Testis (tissue), 2 donors: ENCODE results near the gene CACNA1S.

Source experiments
- POLR2A ChIP-seq: fragments of 450-650 bp; IDR thresholded peaks from one replicate; pipeline ENCODE4 v1.6.1; 2017; ENCODE audit warnings: antibody characterized with exemption, mild to moderate bottlenecking, moderate library complexity
- TF ChIP-seq, protein P1 (sequence below), 3 experiments: fragments of 450-650 bp in 2 of 3; fragments of 200-600 bp in 1 of 3; sonication (generic) in 1 of 3; IDR thresholded peaks; one replicate each; pipeline ENCODE4 v1.5.1; 2016 to 2019; ENCODE audit warnings: antibody characterized with exemption in 3 of 3, mild to moderate bottlenecking in 2 of 3, moderate library complexity in 1 of 3

- TF ChIP-seq, protein P1, sequence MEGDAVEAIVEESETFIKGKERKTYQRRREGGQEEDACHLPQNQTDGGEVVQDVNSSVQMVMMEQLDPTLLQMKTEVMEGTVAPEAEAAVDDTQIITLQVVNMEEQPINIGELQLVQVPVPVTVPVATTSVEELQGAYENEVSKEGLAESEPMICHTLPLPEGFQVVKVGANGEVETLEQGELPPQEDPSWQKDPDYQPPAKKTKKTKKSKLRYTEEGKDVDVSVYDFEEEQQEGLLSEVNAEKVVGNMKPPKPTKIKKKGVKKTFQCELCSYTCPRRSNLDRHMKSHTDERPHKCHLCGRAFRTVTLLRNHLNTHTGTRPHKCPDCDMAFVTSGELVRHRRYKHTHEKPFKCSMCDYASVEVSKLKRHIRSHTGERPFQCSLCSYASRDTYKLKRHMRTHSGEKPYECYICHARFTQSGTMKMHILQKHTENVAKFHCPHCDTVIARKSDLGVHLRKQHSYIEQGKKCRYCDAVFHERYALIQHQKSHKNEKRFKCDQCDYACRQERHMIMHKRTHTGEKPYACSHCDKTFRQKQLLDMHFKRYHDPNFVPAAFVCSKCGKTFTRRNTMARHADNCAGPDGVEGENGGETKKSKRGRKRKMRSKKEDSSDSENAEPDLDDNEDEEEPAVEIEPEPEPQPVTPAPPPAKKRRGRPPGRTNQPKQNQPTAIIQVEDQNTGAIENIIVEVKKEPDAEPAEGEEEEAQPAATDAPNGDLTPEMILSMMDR (IDR thresholded peaks at IDR 0.05): no peak
- no peak for TF ChIP-seq POLR2A
Observed at GRCh38 chr1:201093962-201094361, 18.3 kb downstream of the CACNA1S start.
